ENCODE results near the gene PSMC3.

Gene PSMC3

DNA sequence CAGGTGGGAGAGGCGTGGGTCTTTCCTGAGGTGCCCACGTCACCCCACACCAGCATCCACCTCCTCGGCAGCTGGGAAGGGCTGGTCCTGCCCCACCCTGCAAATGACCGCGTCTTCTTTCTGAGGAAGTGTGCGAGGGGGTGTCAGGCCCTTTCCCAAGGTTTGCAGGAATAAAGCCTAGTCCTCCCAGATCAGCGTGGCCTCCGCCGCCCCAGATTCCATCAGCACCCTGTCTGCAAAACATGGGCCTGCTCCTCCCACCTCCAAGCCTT lies 32.3 kb downstream of the PSMC3 start:
- TF ChIP-seq SIN3A (IDR thresholded peaks at IDR 0.05; ENCODE audit: borderline replicate concordance, insufficient read depth, low read length) (no peak), FOXP2 (optimal IDR thresholded peaks at IDR 0.05; ENCODE audit: borderline replicate concordance, extremely low read depth, extremely low read length, insufficient read depth) (no peak), POLR2AphosphoS5 (IDR thresholded peaks at IDR 0.05; ENCODE audit: low read depth, low read length) (no peak), TAF1 (IDR thresholded peaks at IDR 0.05; ENCODE audit: borderline replicate concordance, insufficient read depth, low read length) (no peak)
- TF ChIP-seq, protein P1, sequence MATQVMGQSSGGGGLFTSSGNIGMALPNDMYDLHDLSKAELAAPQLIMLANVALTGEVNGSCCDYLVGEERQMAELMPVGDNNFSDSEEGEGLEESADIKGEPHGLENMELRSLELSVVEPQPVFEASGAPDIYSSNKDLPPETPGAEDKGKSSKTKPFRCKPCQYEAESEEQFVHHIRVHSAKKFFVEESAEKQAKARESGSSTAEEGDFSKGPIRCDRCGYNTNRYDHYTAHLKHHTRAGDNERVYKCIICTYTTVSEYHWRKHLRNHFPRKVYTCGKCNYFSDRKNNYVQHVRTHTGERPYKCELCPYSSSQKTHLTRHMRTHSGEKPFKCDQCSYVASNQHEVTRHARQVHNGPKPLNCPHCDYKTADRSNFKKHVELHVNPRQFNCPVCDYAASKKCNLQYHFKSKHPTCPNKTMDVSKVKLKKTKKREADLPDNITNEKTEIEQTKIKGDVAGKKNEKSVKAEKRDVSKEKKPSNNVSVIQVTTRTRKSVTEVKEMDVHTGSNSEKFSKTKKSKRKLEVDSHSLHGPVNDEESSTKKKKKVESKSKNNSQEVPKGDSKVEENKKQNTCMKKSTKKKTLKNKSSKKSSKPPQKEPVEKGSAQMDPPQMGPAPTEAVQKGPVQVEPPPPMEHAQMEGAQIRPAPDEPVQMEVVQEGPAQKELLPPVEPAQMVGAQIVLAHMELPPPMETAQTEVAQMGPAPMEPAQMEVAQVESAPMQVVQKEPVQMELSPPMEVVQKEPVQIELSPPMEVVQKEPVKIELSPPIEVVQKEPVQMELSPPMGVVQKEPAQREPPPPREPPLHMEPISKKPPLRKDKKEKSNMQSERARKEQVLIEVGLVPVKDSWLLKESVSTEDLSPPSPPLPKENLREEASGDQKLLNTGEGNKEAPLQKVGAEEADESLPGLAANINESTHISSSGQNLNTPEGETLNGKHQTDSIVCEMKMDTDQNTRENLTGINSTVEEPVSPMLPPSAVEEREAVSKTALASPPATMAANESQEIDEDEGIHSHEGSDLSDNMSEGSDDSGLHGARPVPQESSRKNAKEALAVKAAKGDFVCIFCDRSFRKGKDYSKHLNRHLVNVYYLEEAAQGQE (IDR thresholded peaks at IDR 0.05; ENCODE audit: insufficient read depth in 1 of 2, low read depth in 2 of 2, low read length in 2 of 2) = no peak

DNA sequence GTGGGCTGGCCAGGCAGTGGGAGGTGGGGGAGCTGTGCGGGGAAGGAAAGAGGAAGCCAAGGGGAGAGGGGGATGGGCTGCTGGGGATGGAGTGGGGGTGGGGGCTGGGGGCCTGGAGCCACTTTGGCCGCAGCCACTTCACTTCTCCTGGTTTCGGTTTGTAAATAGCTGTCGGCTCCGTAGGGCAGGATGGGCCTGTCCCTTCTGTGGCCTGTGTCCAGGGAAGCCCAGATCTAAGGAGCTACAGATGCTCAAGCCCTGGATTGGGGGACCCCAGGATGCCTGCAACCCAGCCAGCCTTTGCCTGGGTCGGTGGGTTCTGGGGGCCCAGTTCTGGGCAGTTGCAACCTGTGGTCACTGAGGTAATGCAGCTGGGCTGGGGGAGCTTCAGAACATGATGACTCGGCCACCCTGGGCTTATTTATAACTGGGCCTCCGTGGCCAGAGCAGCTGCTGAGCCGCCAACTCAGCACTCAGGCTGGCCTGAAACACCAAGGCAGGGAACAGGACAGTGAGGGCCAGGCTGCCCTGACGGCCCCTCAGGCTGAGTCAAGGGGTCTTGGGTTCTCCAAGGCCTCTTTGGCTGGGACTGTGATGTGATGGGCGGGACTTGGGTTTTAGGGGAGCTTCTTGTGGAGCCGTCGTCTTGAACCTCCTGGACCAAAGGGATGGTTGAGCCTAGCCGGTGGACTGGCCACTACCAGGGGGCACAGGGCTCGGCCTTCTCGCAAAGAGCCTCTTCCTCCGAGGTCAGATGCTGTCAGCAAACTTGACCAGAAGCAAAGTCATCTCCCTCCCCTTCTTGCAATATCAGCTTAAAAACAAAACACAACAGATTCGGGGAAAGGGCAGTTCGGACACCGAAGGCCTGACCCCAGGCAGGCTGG lies 32.8 kb downstream of the PSMC3 start:
- TF ChIP-seq POLR2AphosphoS5 (IDR thresholded peaks at IDR 0.05; ENCODE audit: low read depth, low read length) (no peak), TAF1 (IDR thresholded peaks at IDR 0.05; ENCODE audit: borderline replicate concordance, insufficient read depth, low read length) (no peak), FOXP2 (optimal IDR thresholded peaks at IDR 0.05; ENCODE audit: borderline replicate concordance, extremely low read depth, extremely low read length, insufficient read depth) (no peak), SIN3A (IDR thresholded peaks at IDR 0.05; ENCODE audit: borderline replicate concordance, insufficient read depth, low read length) (no peak)
- TF ChIP-seq, protein P1 (IDR thresholded peaks at IDR 0.05; ENCODE audit: insufficient read depth in 1 of 2, low read depth in 2 of 2, low read length in 2 of 2) = no peak

- TF ChIP-seq FOXP2 (optimal IDR thresholded peaks at IDR 0.05; ENCODE audit: borderline replicate concordance, extremely low read depth, extremely low read length, insufficient read depth) (no peak), SIN3A (IDR thresholded peaks at IDR 0.05; ENCODE audit: borderline replicate concordance, insufficient read depth, low read length) (no peak), POLR2AphosphoS5 (IDR thresholded peaks at IDR 0.05; ENCODE audit: low read depth, low read length) (no peak), TAF1 (IDR thresholded peaks at IDR 0.05; ENCODE audit: borderline replicate concordance, insufficient read depth, low read length) (no peak)
- TF ChIP-seq, protein P1 (IDR thresholded peaks at IDR 0.05; ENCODE audit: insufficient read depth in 1 of 2, low read depth in 2 of 2, low read length in 2 of 2) = no peak
These were observed 33.6 kb downstream of the PSMC3 start for GRCh38 chr11:47392546-47393162.

GRCh38 chr11:47391711-47392432 lies 34.4 kb downstream of the PSMC3 start:
- TF ChIP-seq TAF1 (IDR thresholded peaks at IDR 0.05; ENCODE audit: borderline replicate concordance, insufficient read depth, low read length) (no peak), POLR2AphosphoS5 (IDR thresholded peaks at IDR 0.05; ENCODE audit: low read depth, low read length) (no peak), FOXP2 (optimal IDR thresholded peaks at IDR 0.05; ENCODE audit: borderline replicate concordance, extremely low read depth, extremely low read length, insufficient read depth) (no peak), SIN3A (IDR thresholded peaks at IDR 0.05; ENCODE audit: borderline replicate concordance, insufficient read depth, low read length) (no peak)
- TF ChIP-seq, protein P1 (IDR thresholded peaks at IDR 0.05; ENCODE audit: insufficient read depth in 1 of 2, low read depth in 2 of 2, low read length in 2 of 2) = no peak
